HepG2 (cell line): Measurements from ENCODE around the gene RNF8. TPM values are rescaled to one million over a fixed set of nuclear protein-coding genes. Genes with fewer than 3 reads are reported as not detected.

Experiments
- BCLAF1 ChIP-seq: fragments of 450-650 bp; IDR thresholded peaks from 2 replicates; pipeline ENCODE4 v1.6.1; 2017; ENCODE audit warnings: mild to moderate bottlenecking
- HMGA1 ChIP-seq: sonication (generic); formaldehyde crosslinking; conservative IDR thresholded peaks from 2 replicates; pipeline ENCODE4 v1.4.0; 2020; ENCODE audit warnings: missing genetic modification reagents
- IRF2 ChIP-seq: IDR thresholded peaks from 2 replicates; pipeline ENCODE4 v1.6.1; 2018; ENCODE audit warnings: missing genetic modification reagents, missing compliant biosample characterization
- KMT2B ChIP-seq: IDR thresholded peaks from 2 replicates; pipeline ENCODE4 v1.6.1; 2016; ENCODE audit warnings: missing genetic modification reagents, missing compliant biosample characterization
- MYC ChIP-seq: sonication (generic); formaldehyde crosslinking; IDR thresholded peaks from 2 replicates; pipeline ENCODE4 v1.9.0; 2021; ENCODE audit warnings: missing genetic modification reagents, borderline replicate concordance
- NPAS2 ChIP-seq: sonication (generic); formaldehyde crosslinking; IDR thresholded peaks from 2 replicates; pipeline ENCODE4 v1.8.0; 2022; ENCODE audit warnings: mild to moderate bottlenecking, missing genetic modification reagents, borderline replicate concordance
- POLR2AphosphoS2 ChIP-seq: IDR thresholded peaks from 2 replicates; pipeline ENCODE4 v1.6.1; 2011; ENCODE audit warnings: low read depth, low read length, improper control_type of control experiment
- RCOR2 ChIP-seq: IDR thresholded peaks from 2 replicates; pipeline ENCODE4 v1.6.1; 2016; ENCODE audit warnings: missing biosample characterization, missing genetic modification reagents
- REPIN1 ChIP-seq: sonication (generic); formaldehyde crosslinking; IDR thresholded peaks from 2 replicates; pipeline ENCODE4 v1.8.0; 2022; ENCODE audit warnings: missing genetic modification reagents, low read depth, mild to moderate bottlenecking, borderline replicate concordance
- SMAD9 ChIP-seq: sonication (generic); formaldehyde crosslinking; IDR thresholded peaks from 2 replicates; pipeline ENCODE4 v1.5.1; 2020; ENCODE audit warnings: mild to moderate bottlenecking, missing genetic modification reagents
- USF2 ChIP-seq, 2 experiments: sonication (generic) in 1 of 2; formaldehyde crosslinking in 1 of 2; IDR thresholded peaks; 2 replicates each; pipeline versions ENCODE4 v1.5.1 to v1.6.1; 2011 to 2020; ENCODE audit warnings: borderline replicate concordance in 1 of 2, low read depth in 1 of 2, low read length in 1 of 2, mild to moderate bottlenecking in 1 of 2, missing genetic modification reagents in 1 of 2, moderate library complexity in 1 of 2
- ZNF101 ChIP-seq: sonication (generic); formaldehyde crosslinking; IDR thresholded peaks from 2 replicates; pipeline ENCODE4 v1.4.0; 2020; ENCODE audit warnings: mild to moderate bottlenecking, low read depth, missing genetic modification reagents, borderline replicate concordance
- ZNF207 ChIP-seq: fragments of 450-650 bp; IDR thresholded peaks from 2 replicates; pipeline ENCODE4 v1.6.1; 2016; ENCODE audit warnings: antibody characterized with exemption, borderline replicate concordance
- ZNF343 ChIP-seq: sonication (generic); formaldehyde crosslinking; IDR thresholded peaks from 2 replicates; pipeline ENCODE4 v1.4.0; 2020; ENCODE audit warnings: mild to moderate bottlenecking, missing genetic modification reagents
- ZNF460 ChIP-seq: sonication (generic); formaldehyde crosslinking; IDR thresholded peaks from 2 replicates; pipeline ENCODE4 v1.5.1; 2020; ENCODE audit warnings: missing genetic modification reagents, mild to moderate bottlenecking, borderline replicate concordance
- ZNF496 ChIP-seq: sonication (generic); formaldehyde crosslinking; IDR thresholded peaks from 2 replicates; pipeline ENCODE4 v1.8.1; 2023; ENCODE audit warnings: mild to moderate bottlenecking, moderate library complexity, missing genetic modification reagents; ENCODE audit not compliant: insufficient replicate concordance
- ZNF574 ChIP-seq: sonication (generic); formaldehyde crosslinking; IDR thresholded peaks from 2 replicates; pipeline ENCODE4 v1.4.0; 2020; ENCODE audit warnings: missing genetic modification reagents
- ZNF639 ChIP-seq: conservative IDR thresholded peaks from 2 replicates; pipeline ENCODE4 v1.6.1; 2018; ENCODE audit warnings: missing genetic modification reagents
- ZNF720 ChIP-seq: sonication (generic); formaldehyde crosslinking; IDR thresholded peaks from 2 replicates; pipeline ENCODE4 v1.4.0; 2020; ENCODE audit warnings: missing genetic modification reagents
- ZNF761 ChIP-seq: sonication (generic); formaldehyde crosslinking; conservative IDR thresholded peaks from 2 replicates; pipeline ENCODE4 v1.4.0; 2020; ENCODE audit warnings: mild to moderate bottlenecking, missing genetic modification reagents
- polyA plus RNA-seq, 8 experiments: library from polyadenylated mRNA; depleted of rRNA in 3 of 8; stranded (reverse) in 7 of 8; unstranded in 1 of 8; fragments of >200 nt; fragmentation: Illumina TruSeq in 4 of 8; extraction: Trizol in 4 of 8; gene quantifications; 2 replicates each; pipeline versions ENCODE4 v1.2.1 to v1.2.3, GENCODE V29; 2011 to 2016; ENCODE audit warnings: low read depth in 4 of 8, missing spikeins in 1 of 8, mixed read lengths in 1 of 8; ENCODE audit not compliant: insufficient read depth in 1 of 8
- total RNA-seq, 5 experiments: library from RNA; depleted of rRNA; stranded (reverse); fragments of >200 nt; fragmentation: Illumina TruSeq; extraction: Trizol; gene quantifications; 2 replicates each; pipeline ENCODE4 v1.2.3, GENCODE V29; 2016; ENCODE audit warnings: low read depth in 1 of 5

The RNF8 gene
- total and polyA plus RNA-seq, 2 of the 13 experiments (the other 11 are each of a cell fraction or from before 2014, with no cell fraction given), result 21.8 to 47.6 TPM

GRCh38 chr6:37353761-37354525 is at the start of gene RNF8 (continued):
- TF ChIP-seq USF2 (IDR thresholded peaks at IDR 0.05; ENCODE audit: low read depth, low read length), result no peak
- TF ChIP-seq USF2 (CRISPR knock-in tag; IDR thresholded peaks at IDR 0.05; ENCODE audit: borderline replicate concordance), result no peak
- TF ChIP-seq ZNF761, result peak; percentile 91; the same call in 1 of the 2 replicates
- no peak for TF ChIP-seq ZNF207
- 0 out of 2 replicates have a peak, but pooled peaks have one; percentile 36 for TF ChIP-seq NPAS2 (CRISPR knock-in tag)
- TF ChIP-seq ZNF574 (CRISPR knock-in tag), result peak; percentile 51
- TF ChIP-seq HMGA1, result no peak
- peak; percentile 39; the same call in 1 of the 2 replicates for TF ChIP-seq ZNF343 (CRISPR knock-in tag)
- TF ChIP-seq BCLAF1, result no peak
- TF ChIP-seq REPIN1 (CRISPR knock-in tag), result peak; percentile 52; the same call in 1 of the 2 replicates
- 0 out of 2 replicates have a peak, but pooled peaks have one; percentile 18 for TF ChIP-seq RCOR2
- TF ChIP-seq IRF2 (CRISPR knock-in tag), result no peak
- no peak for TF ChIP-seq ZNF460 (CRISPR knock-in tag)
- peak; percentile 61; the same call in 1 of the 2 replicates for TF ChIP-seq MYC (CRISPR knock-in tag)
- no peak for TF ChIP-seq ZNF720
- TF ChIP-seq ZNF101 (CRISPR knock-in tag), result no peak
- TF ChIP-seq ZNF496 (CRISPR knock-in tag), result no peak
- no peak for TF ChIP-seq POLR2AphosphoS2
- peak; percentile 89 for TF ChIP-seq KMT2B (CRISPR knock-in tag)
- TF ChIP-seq SMAD9, result no peak
- TF ChIP-seq ZNF639 (CRISPR knock-in tag), result no peak; the same call in 1 of the 2 replicates
